NCI-H2171 (cell line): ENCODE data around the gene KCNB1.

ENCODE experiments used
- DNase-seq: peaks from one replicate; lab custom pipeline; 2025; lab: John Stamatoyannopoulos, UW

KCNB1 gene

GRCh38 chr20:49351775-49352174 is 130.7 kb downstream of the KCNB1 start:
- DNase-seq: no peak

- no peak for DNase-seq
Measured at GRCh38 chr20:49349694-49350252, 132.7 kb downstream of the KCNB1 start.

- DNase-seq: no peak
Measured at GRCh38 chr20:49349078-49349477, 133.4 kb downstream of the KCNB1 start.

GRCh38 chr20:49348563-49348962 is 133.9 kb downstream of the KCNB1 start:
- DNase-seq: no peak

GRCh38 chr20:49347156-49347555 is 135.3 kb downstream of the KCNB1 start:
- DNase-seq: no peak

GRCh38 chr20:49346682-49347081 is 135.8 kb downstream of the KCNB1 start:
- DNase-seq: no peak

GRCh38 chr20:49345524-49345923 is 136.9 kb downstream of the KCNB1 start:
- peak; percentile 68 for DNase-seq

GRCh38 chr20:49344975-49345374 is 137.5 kb downstream of the KCNB1 start:
- peak; percentile 61 for DNase-seq

- no peak for DNase-seq
Measured at GRCh38 chr20:49344140-49344539, 138.3 kb downstream of the KCNB1 start.

GRCh38 chr20:49343246-49343645 is 139.2 kb downstream of the KCNB1 start:
- no peak for DNase-seq

- DNase-seq: no peak
Measured at GRCh38 chr20:49340161-49340966, 142.1 kb downstream of the KCNB1 start.

GRCh38 chr20:49339123-49339522 is 143.3 kb downstream of the KCNB1 start:
- no peak for DNase-seq

GRCh38 chr20:49338061-49338460 is 144.4 kb downstream of the KCNB1 start:
- no peak for DNase-seq

- DNase-seq: no peak
Measured at GRCh38 chr20:49337357-49337756, 145.1 kb downstream of the KCNB1 start.

GRCh38 chr20:49336786-49337185 is 145.7 kb downstream of the KCNB1 start:
- no peak for DNase-seq

GRCh38 chr20:49335476-49335875 is 147.0 kb downstream of the KCNB1 start:
- DNase-seq: no peak

- DNase-seq: no peak
Measured at GRCh38 chr20:49330701-49331615, 151.5 kb downstream of the KCNB1 start.

GRCh38 chr20:49328790-49329189 is 153.7 kb downstream of the KCNB1 start:
- DNase-seq: no peak

GRCh38 chr20:49326026-49326425 is 156.4 kb downstream of the KCNB1 start:
- no peak for DNase-seq

- DNase-seq: no peak
Measured at GRCh38 chr20:49324306-49324705, 158.2 kb downstream of the KCNB1 start.

- peak; percentile 21 for DNase-seq
Measured at GRCh38 chr20:49323622-49324238, 158.7 kb downstream of the KCNB1 start.

- DNase-seq: peak; percentile 29
Measured at GRCh38 chr20:49320460-49320859, 162.0 kb downstream of the KCNB1 start.
